B cell (primary cell): ENCODE results near the gene GFOD1.

Experiments
- EZH2 ChIP-seq: IDR thresholded peaks from 2 replicates; pipeline ENCODE4 v1.6.1; 2012; ENCODE audit warnings: borderline replicate concordance, low read depth, mild to moderate bottlenecking, moderate library complexity, low read length; ENCODE audit not compliant: insufficient read depth, poor library complexity, severe bottlenecking
- TF ChIP-seq, protein P1 (sequence below): fragments of 200-600 bp; IDR thresholded peaks from one replicate; pipeline ENCODE4 v1.8.0; 2022; ENCODE audit warnings: antibody characterized with exemption, mild to moderate bottlenecking

DNA sequence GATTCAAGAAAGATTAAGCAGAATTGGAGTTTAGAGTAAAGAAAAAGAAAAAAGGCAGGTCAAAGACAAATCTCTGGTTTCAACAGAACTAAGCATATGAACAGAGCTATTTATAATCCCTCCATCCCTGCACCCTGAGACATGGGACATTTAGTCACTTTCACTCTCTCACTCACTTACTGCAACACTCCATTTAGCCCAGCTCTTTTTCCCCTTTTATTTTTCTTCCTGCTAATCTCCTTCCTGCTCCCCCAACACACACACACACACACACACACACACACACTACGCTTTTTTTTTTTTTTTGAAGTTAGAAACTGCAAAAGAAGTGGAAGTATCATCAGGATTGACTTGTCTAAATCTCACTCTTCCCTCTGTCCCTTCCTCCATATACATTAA lies 113.9 kb downstream of the GFOD1 start:
- TF ChIP-seq, protein P1, sequence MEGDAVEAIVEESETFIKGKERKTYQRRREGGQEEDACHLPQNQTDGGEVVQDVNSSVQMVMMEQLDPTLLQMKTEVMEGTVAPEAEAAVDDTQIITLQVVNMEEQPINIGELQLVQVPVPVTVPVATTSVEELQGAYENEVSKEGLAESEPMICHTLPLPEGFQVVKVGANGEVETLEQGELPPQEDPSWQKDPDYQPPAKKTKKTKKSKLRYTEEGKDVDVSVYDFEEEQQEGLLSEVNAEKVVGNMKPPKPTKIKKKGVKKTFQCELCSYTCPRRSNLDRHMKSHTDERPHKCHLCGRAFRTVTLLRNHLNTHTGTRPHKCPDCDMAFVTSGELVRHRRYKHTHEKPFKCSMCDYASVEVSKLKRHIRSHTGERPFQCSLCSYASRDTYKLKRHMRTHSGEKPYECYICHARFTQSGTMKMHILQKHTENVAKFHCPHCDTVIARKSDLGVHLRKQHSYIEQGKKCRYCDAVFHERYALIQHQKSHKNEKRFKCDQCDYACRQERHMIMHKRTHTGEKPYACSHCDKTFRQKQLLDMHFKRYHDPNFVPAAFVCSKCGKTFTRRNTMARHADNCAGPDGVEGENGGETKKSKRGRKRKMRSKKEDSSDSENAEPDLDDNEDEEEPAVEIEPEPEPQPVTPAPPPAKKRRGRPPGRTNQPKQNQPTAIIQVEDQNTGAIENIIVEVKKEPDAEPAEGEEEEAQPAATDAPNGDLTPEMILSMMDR = no peak
- TF ChIP-seq EZH2 = no peak
